Skeletal muscle tissue (tissue), 4 donors: Measurements from ENCODE around the gene PAX4. TPM values are rescaled to one million over a fixed set of nuclear protein-coding genes. Genes with fewer than 3 reads are reported as not detected.
A peak's percentile ranks its signal among the peaks of the same experiment; 100 is the strongest.

Experiments
- H3K27ac ChIP-seq: one replicate; pipeline ENCODE4 v1.7.0; 2013; ENCODE audit warnings: mild to moderate bottlenecking, low read depth, low read length, inconsistent platforms
- H3K27me3 ChIP-seq, 3 donors: one replicate each; pipeline ENCODE4 v1.7.0; 2013; ENCODE audit warnings: low read length in 3 of 3; ENCODE audit not compliant: control insufficient read depth in 3 of 3, insufficient read depth in 3 of 3
- H3K36me3 ChIP-seq, 3 donors: one replicate each; pipeline ENCODE4 v1.7.0; 2013; ENCODE audit warnings: low read length in 3 of 3; ENCODE audit not compliant: control insufficient read depth in 3 of 3, insufficient read depth in 3 of 3
- H3K4me1 ChIP-seq, 3 donors: one replicate each; pipeline ENCODE4 v1.7.0; 2013; ENCODE audit warnings: low read length in 3 of 3, mild to moderate bottlenecking in 3 of 3; ENCODE audit not compliant: control insufficient read depth in 3 of 3, insufficient read depth in 3 of 3
- H3K4me3 ChIP-seq, 3 donors: one replicate each; pipeline ENCODE4 v1.7.0; 2013; ENCODE audit warnings: low read length in 3 of 3
- H3K9ac ChIP-seq, 3 donors: one replicate each; pipeline ENCODE4 v1.7.0; 2013; ENCODE audit warnings: low read length in 3 of 3, mild to moderate bottlenecking in 3 of 3, moderate library complexity in 2 of 3, low read depth in 1 of 3
- H3K9me3 ChIP-seq, 3 donors: one replicate each; pipeline ENCODE4 v1.7.0; 2013; ENCODE audit warnings: low read length in 3 of 3; ENCODE audit not compliant: control insufficient read depth in 3 of 3
- total RNA-seq: library from RNA; depleted of rRNA; stranded (reverse); fragments of >200 nt; gene quantifications from one replicate; pipeline ENCODE4 v1.2.3, GENCODE V29; 2014
- donor health status: Osteomylitis.

Gene PAX4
- total RNA-seq, 1 donor from 2014 or later: not detected

GRCh38 chr7:127629268-127629854, 11.4 kb upstream of the PAX4 start:
- Histone ChIP-seq H3K27me3 (peaks cover 5 to 9% (median 7%) of the 10 kb centered on the region in 3 donors), H3K27ac (no peak overlapping the region), H3K4me1 (no peaks in the 10 kb centered on the region), H3K9me3 (no peaks in the 10 kb centered on the region), H3K4me3 (no peak overlapping the region), H3K36me3 (no peaks in the 10 kb centered on the region), H3K9ac (no peak overlapping the region)

- peaks cover 5 to 8% (median 6%) of the 10 kb centered on the region in 3 donors for H3K27me3 ChIP-seq
- no peaks in the 10 kb centered on the region for H3K4me1 ChIP-seq
- H3K27ac ChIP-seq: no peak overlapping the region
Observed at GRCh38 chr7:127628445-127628844, 10.5 kb upstream of the PAX4 start.

GRCh38 chr7:127625331-127625730, 7.4 kb upstream of the PAX4 start:
- Histone ChIP-seq H3K27me3 (peaks cover 6 to 11% (median 7%) of the 10 kb centered on the region in 3 donors), H3K4me3 (no peak overlapping the region)

More at GRCh38 chr7:127628445-127628844, 10.5 kb upstream of the PAX4 start:
- no peak overlapping the region for H3K9ac ChIP-seq
- no peak overlapping the region for H3K4me3 ChIP-seq
- H3K36me3 ChIP-seq: no peaks in the 10 kb centered on the region
- H3K9me3 ChIP-seq: no peaks in the 10 kb centered on the region

GRCh38 chr7:127620406-127621233, 2.7 kb upstream of the PAX4 start:
- Histone ChIP-seq H3K4me3 (peak overlapping the region in 1 of 3 donors; percentile 22), H3K4me1 (no peaks in the 10 kb centered on the region), H3K9ac (no peak overlapping the region), H3K9me3 (no peaks in the 10 kb centered on the region), H3K27ac (no peak overlapping the region), H3K27me3 (peaks cover 38 to 45% (median 42%) of the 10 kb centered on the region in 3 donors), H3K36me3 (no peaks in the 10 kb centered on the region)

More at GRCh38 chr7:127625331-127625730, 7.4 kb upstream of the PAX4 start:
- H3K9ac ChIP-seq: no peak overlapping the region
- no peaks in the 10 kb centered on the region for H3K9me3 ChIP-seq
- H3K4me1 ChIP-seq: no peaks in the 10 kb centered on the region
- H3K36me3 ChIP-seq: no peaks in the 10 kb centered on the region
- no peak overlapping the region for H3K27ac ChIP-seq

DNA sequence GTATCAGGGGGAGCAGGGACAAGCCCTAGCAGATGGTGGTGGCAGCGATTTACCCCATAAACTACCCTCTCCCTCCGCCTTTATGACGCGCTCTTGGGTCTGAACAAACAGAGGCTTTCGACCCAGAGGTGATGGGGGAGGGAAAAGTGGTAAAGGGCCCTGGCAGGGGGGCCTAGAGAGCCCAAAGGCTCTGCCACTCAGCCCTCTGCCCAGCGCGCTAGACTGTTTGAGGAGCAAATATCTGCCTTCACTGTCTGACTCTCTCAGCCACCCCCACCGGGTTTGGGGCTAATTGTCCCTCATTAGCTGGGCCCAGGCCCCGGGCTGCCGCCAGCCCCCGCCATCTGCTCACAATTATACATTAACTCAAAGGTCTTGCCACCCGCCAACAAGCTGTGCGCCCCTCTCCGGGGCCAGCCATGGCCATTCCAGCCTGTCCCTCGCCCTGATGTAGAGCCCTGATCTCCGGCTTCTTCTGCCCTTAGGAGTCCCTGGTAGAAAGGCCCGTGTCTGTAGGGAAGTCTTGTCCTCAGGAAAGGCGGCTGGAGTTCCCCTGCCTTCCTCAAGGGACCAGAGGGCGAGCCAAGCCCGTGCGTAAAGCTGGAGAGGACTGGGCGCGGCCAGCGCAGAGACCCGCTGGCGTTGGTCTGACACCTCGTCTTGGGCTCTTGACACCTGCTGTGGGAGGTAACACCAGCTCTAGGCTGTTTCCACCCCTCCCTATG, 1.9 kb upstream of the PAX4 start:
- H3K36me3 ChIP-seq: no peaks in the 10 kb centered on the region
- H3K27ac ChIP-seq: no peak overlapping the region
- H3K27me3 ChIP-seq: peaks cover 46 to 52% (median 49%) of the 10 kb centered on the region in 3 donors
- no peaks in the 10 kb centered on the region for H3K4me1 ChIP-seq
- H3K9me3 ChIP-seq: no peaks in the 10 kb centered on the region
- peak overlapping the region in 1 of 3 donors; percentile 22 for H3K4me3 ChIP-seq
- no peak overlapping the region for H3K9ac ChIP-seq

DNA sequence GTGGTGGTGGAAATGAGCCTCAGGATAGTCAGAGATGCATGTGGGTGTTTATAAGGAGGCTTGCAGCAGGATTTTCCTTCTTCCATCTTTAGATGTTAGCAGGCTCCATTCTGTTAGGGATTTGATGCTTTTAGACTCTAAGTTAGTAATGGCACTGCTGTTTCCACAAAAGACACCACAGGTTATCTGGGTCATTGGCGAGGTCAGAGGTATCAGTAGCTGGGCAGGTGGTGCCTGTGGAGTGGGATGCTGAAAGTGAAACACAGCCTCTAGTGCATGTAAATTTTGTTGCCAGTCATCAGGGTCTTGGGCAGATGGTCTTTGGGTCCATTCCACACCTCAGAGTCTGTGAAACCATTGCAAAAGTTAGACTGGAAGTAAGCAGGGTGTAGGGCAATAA, 833 bp upstream of the PAX4 start:
- H3K9me3 ChIP-seq: no peaks in the 10 kb centered on the region
- no peaks in the 10 kb centered on the region for H3K36me3 ChIP-seq
- no peaks in the 10 kb centered on the region for H3K4me1 ChIP-seq
- H3K27ac ChIP-seq: no peak overlapping the region
- H3K27me3 ChIP-seq: peaks cover 54 to 59% (median 56%) of the 10 kb centered on the region in 3 donors
- H3K4me3 ChIP-seq: no peak overlapping the region
- H3K9ac ChIP-seq: no peak overlapping the region

GRCh38 chr7:127616724-127617123, 1.2 kb downstream of the PAX4 start:
- H3K9ac ChIP-seq: no peak overlapping the region
- H3K4me3 ChIP-seq: no peak overlapping the region
- no peak overlapping the region for H3K27ac ChIP-seq
- H3K4me1 ChIP-seq: no peaks in the 10 kb centered on the region
- H3K36me3 ChIP-seq: no peaks in the 10 kb centered on the region
- peaks cover 55 to 64% (median 63%) of the 10 kb centered on the region in 3 donors for H3K27me3 ChIP-seq
- no peaks in the 10 kb centered on the region for H3K9me3 ChIP-seq

- no peaks in the 10 kb centered on the region for H3K36me3 ChIP-seq
- H3K4me3 ChIP-seq: no peak overlapping the region
- peaks cover 3 to 9% (median 9%) of the 10 kb centered on the region in 3 donors for H3K9me3 ChIP-seq
- H3K27me3 ChIP-seq: peaks cover 24 to 32% (median 29%) of the 10 kb centered on the region in 3 donors
- no peak overlapping the region for H3K9ac ChIP-seq
- no peak overlapping the region for H3K27ac ChIP-seq
- no peaks in the 10 kb centered on the region for H3K4me1 ChIP-seq
Observed at GRCh38 chr7:127612263-127612662, 5.7 kb downstream of the PAX4 start.

GRCh38 chr7:127609297-127609696, 8.6 kb downstream of the PAX4 start:
- H3K9me3 ChIP-seq: peaks cover 3 to 9% (median 9%) of the 10 kb centered on the region in 3 donors
- no peaks in the 10 kb centered on the region for H3K36me3 ChIP-seq
- H3K27ac ChIP-seq: no peak overlapping the region
- peaks cover 4 to 14% (median 9%) of the 10 kb centered on the region in 3 donors for H3K27me3 ChIP-seq
- H3K4me1 ChIP-seq: no peaks in the 10 kb centered on the region
- H3K4me3 ChIP-seq: no peak overlapping the region
- no peak overlapping the region for H3K9ac ChIP-seq
